GM10248 (cell line): ENCODE data around the gene TEP1.
"Not testable (repeated sequence)": the region's sequence is repeated elsewhere in the genome, so short reads cannot be mapped to it uniquely, and the experiment has no call there.

ENCODE experiments used
- CTCF ChIA-PET: fragments of 300-600 bp; sonication (Branson Sonifier 250); formaldehyde crosslinking; extraction: SDS; loops from one replicate; lab custom pipeline; 2021; ENCODE audit warnings: antibody characterized with exemption; lab: Yijun Ruan, JAX
- POLR2A ChIA-PET: fragments of 350-650 bp; sonication (Branson Sonifier 250); formaldehyde crosslinking; extraction: SDS; loops from one replicate; lab custom pipeline; 2020; ENCODE audit warnings: antibody characterized with exemption; lab: Yijun Ruan, JAX
- DNase-seq: peaks from one replicate; pipeline ENCODE4 v3.0.0; 2012; ENCODE audit errors: extremely low spot score
- CTCF ChIP-seq: IDR thresholded peaks from 2 replicates; pipeline ENCODE4 v1.5.1; 2012; ENCODE audit warnings: mild to moderate bottlenecking, low read depth; ENCODE audit errors: extremely low read depth, missing control alignments, control extremely low read depth

The TEP1 gene

DNA sequence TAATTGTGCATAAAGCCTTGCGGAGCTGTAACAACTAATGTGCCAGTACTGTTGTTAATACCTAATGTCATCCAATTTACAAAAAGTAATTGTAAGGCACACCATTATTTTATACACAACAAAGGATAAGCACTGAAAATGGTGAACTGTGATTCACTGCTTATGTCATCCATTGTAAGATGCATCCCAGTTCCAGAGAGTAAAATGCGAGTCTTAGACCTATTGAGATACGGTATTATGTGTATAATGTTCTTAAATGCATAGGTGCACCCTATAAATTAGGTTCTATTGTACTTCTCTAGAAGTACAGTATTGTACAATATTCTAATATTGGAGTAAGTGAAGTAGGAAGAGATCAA, 69.5 kb downstream of the TEP1 start:
- POLR2A ChIA-PET, result interaction anchor here (0.5 to 3.1 kb wide), 11 partner anchors 9 to 339 kb away, joined by 3 to 26 read pairs (median 11); partner anchors contain the start of genes APEX1, CCNB1IP1, OSGEP and PIP4P1
- DNase-seq, result no peak
- CTCF ChIA-PET, result interaction anchor here (0.7 to 4.5 kb wide), 15 partner anchors 11 to 627 kb away, joined by 3 to 39 read pairs (median 4); partner anchors contain the start of gene CCNB1IP1

GRCh38 chr14:20343092-20343861, 70.0 kb downstream of the TEP1 start, which contains the start of gene PARP2:
TSS of gene PARP2 (plus strand) at chr14:20343635. CDS start at chr14:20343642, 7 bp downstream.
- ChIA-PET POLR2A (interaction anchor here (0.5 to 3.1 kb wide), 25 partner anchors 9 to 1144 kb away, joined by 3 to 26 read pairs (median 6); partner anchors contain the start of genes APEX1, CCNB1IP1, OSGEP and PIP4P1), CTCF (interaction anchor here (0.7 to 4.5 kb wide), 18 partner anchors 10 to 628 kb away, joined by 3 to 39 read pairs (median 4); partner anchors contain the start of gene CCNB1IP1)
- DNase-seq, result peak; percentile 93
- TF ChIP-seq CTCF, result no peak

More for the DNA sequence above, 69.5 kb downstream of the TEP1 start:
- no peak for TF ChIP-seq CTCF

DNA sequence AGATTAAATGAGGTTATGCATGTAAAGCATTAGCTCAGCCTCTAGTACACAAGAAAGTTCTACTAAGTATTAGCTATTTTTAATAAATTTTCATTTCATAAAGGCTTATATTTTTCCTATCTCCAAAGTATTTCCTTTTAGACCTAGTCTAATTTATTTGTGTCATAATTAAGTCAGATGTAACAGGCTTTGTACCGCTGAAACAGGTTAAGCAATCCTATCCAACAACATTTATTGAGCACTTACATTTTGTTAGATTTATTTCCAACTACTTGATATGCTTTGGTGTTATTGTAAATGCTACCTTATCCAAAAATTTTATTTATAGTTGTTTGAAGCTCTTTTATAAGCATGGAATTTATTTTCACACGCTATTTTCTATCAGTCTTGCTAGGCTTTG, 71.7 kb downstream of the TEP1 start:
- DNase-seq, result no peak
- TF ChIP-seq CTCF, result no peak
- POLR2A ChIA-PET, result interaction anchor here (0.6 to 3.1 kb wide), 6 partner anchors 9 to 341 kb away, joined by 3 to 26 read pairs (median 13); partner anchors contain the start of genes APEX1, CCNB1IP1, OSGEP and PIP4P1
- CTCF ChIA-PET, result interaction anchor here (0.6 to 5.0 kb wide), 8 partner anchors 9 to 271 kb away, joined by 3 to 45 read pairs (median 4); partner anchors contain the start of gene CCNB1IP1

GRCh38 chr14:20341032-20341431, 72.3 kb downstream of the TEP1 start:
- POLR2A ChIA-PET, result interaction anchor here (3.1 kb wide), 1 partner anchor 114 kb away, joined by 13 read pairs; the partner anchor contains the start of genes APEX1 and OSGEP
- CTCF ChIA-PET, result interaction anchor here (0.6 to 5.0 kb wide), 8 partner anchors 8 to 272 kb away, joined by 3 to 45 read pairs (median 4); partner anchors contain the start of gene CCNB1IP1
- DNase-seq, result not testable (repeated sequence)

GRCh38 chr14:20334017-20334416, 79.3 kb downstream of the TEP1 start:
- TF ChIP-seq CTCF, result no peak
- no peak for DNase-seq
- POLR2A ChIA-PET, result interaction anchor here (0.7 to 2.2 kb wide), 2 partner anchors 9 to 20 kb away, joined by 3 to 21 read pairs; partner anchors contain the start of gene PARP2
- CTCF ChIA-PET, result interaction anchor here (1.2 to 3.3 kb wide), 4 partner anchors 9 to 279 kb away, joined by 3 to 19 read pairs (median 4); partner anchors contain the start of gene PARP2

GRCh38 chr14:20333494-20333841, 79.8 kb downstream of the TEP1 start:
- no peak for DNase-seq
- ChIA-PET POLR2A (interaction anchor here (0.7 to 2.2 kb wide), 2 partner anchors 9 to 21 kb away, joined by 3 to 21 read pairs; partner anchors contain the start of gene PARP2), CTCF (interaction anchor here (1.2 to 3.3 kb wide), 5 partner anchors 10 to 280 kb away, joined by 3 to 19 read pairs (median 5); partner anchors contain the start of gene PARP2)
- no peak for TF ChIP-seq CTCF
